ENCODE results near the gene CLEC20A.

Gene CLEC20A

GRCh38 chr1:178498896-178499675 lies 2.3 kb upstream of the CLEC20A start:
- DNase-seq, result no peak

GRCh38 chr1:178497903-178498478 lies 1.2 kb upstream of the CLEC20A start:
- DNase-seq, result no peak

GRCh38 chr1:178495741-178496409 lies 889 bp downstream of the CLEC20A start:
- no peak for DNase-seq

DNA sequence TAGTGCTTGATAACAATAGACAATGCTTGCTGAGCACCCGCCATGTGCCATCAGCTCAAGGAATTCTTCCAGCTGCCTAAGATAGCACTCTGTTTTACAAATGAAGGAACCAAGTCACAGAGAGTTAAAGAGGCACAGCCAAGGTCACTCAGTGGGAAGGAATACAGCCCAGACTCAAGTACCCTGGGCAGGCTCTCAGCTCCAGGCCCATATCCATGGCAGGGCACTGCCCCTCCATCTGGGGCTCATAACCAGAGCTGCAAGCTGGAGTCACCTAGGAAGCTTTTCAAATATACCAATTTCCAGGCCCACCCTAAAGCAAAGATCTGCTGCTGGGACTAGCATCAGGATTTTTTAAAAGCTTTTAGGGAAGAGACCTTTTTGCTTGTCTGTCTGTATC lies 1.6 kb downstream of the CLEC20A start:
- no peak for DNase-seq

DNA sequence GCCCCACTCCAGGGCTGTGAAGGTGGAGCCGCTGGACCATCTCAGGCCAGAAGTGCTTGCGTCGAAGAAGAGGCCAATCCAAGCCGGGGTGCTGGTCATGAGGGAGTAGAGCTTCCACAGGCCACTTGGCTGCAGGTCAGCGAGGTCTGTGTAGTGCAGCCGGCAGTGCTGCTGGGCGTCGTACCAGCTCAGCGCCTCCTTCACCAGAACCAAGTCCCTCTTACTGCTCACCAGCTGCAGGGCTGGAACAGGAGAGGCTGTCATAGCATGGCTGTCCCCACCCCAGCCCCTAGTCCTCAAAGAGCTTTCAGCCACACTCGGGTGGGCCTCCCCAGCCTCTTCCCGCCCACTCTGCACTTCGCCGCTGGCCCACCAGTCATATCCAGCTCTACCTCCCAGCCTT lies 2.2 kb downstream of the CLEC20A start:
- no peak for DNase-seq

- no peak for DNase-seq
Observed at GRCh38 chr1:178493301-178493741, 3.4 kb downstream of the CLEC20A start.

DNA sequence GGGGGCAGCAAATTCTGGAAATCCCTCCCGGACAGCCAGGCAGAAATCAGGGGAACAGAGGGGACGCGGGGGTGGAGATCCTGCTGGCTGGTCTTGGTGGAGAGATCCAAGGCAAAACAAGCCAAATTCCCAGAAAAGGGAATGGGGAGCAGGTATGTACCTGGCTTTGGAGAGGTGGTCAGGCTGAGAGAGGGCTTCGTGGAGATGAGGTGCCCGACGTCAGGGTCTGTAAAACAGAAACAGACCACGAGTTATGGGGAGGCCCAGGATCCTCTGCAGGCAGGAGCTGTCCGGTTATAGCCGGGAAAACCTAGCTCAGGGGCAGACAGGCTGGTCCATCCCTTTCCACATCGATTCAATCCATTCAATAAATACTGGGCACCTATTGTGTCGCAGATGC lies 4.4 kb downstream of the CLEC20A start:
- no peak for DNase-seq

- no peak for DNase-seq
Observed at GRCh38 chr1:178491721-178492120, 5.0 kb downstream of the CLEC20A start.

- no peak for DNase-seq
Observed at GRCh38 chr1:178490967-178491366, 5.8 kb downstream of the CLEC20A start.

- no peak for DNase-seq
Observed at GRCh38 chr1:178490136-178490535, 6.6 kb downstream of the CLEC20A start.

DNA sequence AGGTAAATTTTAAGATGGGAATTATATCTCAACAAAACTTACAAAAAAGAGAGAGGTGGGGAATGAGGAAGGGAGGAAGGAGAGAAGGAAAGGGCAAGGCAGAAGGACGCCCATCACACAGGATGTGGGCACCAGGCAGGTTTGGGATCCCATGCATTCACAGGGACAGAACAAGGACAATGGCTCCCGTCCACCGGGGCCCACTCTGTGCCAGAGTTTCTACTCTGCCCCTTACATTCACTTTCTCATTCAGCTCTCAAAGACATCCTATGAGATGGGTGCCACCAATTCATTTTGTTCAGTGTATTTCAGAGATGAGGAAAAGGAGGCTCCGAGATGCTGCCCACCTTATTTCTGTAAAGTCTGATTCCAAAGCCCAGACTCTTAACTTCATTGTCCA lies 7.4 kb downstream of the CLEC20A start:
- no peak for DNase-seq

DNA sequence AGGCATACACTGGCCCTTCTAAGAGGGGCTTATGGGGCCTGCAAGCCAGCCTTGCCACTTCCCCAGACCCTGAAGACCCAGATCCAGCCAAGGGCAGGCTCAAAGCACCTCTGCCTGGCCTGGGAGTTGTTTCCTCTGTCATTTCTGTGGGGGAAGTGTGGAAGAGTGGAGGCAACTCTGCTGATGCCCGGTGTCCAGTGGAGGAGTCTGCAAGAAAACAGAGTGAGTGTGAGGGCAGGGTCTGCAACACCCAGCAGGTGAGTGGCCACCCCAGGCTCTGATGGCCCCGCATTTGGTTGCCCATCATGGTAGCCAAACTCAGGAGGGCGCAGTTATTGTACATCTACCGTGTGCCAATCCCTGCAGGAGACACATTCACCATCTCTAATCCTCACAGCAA lies 8.4 kb downstream of the CLEC20A start:
- DNase-seq, result no peak

DNA sequence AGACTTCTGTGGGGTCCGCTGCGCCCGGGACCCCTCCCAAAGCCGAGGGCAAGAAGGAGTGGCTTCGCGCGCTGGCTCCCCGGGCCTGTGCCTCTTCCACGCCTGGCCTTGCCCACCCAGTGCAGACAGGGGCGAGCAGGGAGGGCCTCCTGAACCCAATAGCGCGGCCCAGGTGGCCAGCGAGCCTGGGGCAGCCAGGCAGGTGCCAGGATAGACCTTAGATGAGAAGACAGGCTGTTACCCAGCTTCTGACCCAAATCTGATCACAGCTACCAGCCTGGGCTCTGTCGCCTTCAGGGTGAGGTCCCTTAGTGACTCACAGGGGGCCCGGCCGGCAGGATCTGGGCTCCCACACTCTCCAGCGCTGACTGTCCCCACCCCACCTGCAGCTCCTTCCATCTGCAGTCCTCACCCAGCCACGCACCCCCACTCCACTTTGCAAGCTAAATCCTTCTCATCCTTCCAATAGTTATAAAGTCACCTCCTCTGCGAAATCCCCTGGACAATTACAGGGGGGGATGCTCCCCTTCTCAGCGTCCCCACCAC lies 9.6 kb downstream of the CLEC20A start:
- no peak for DNase-seq

DNA sequence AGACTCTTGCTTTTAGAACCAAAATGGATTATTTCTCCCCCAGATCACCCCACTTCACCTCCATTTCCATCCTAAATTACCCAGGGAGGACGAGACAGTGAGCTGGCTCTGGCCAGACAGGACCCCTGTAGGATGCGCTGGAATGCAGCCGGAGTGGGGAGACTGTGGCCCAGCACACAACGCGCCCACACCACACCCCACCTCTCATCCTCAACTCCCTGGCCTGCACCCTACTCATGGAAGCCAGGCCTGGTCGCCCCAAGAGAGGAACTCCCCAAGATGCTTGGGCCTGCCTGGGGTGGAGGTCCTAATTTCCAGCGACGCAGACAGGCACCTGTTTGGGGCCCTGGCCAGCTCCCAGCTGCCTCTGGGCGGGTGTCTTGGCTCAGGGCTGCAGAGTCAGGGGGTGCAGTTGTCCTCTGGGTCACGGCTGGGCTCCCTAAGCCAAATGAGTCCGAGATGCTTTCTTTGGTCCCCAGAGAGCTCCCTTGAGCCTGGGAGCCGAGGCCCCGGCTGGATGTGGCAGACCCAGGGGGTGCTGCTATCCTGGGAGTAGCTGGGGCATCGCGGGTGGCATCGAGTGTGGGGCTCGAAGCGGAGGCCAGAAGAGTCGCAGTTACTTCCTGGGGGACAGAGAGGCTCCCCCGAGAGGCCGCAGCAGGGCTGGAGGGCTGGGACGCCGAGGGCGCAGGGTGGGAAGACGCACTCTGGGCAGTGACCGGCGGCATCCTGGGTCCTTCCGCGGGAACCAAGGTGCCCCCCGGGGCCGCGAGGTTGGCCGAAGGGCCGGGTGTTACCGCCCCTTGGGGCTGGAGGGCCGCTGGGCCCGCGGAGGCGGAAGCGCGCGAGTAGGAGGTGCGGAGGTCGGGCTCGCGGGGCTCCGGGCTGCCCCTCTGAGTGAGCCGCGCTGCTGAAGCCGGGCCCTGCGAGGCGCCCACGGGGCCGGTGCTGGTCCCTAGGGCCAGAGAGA lies 10.4 kb downstream of the CLEC20A start:
- no peak for DNase-seq

DNA sequence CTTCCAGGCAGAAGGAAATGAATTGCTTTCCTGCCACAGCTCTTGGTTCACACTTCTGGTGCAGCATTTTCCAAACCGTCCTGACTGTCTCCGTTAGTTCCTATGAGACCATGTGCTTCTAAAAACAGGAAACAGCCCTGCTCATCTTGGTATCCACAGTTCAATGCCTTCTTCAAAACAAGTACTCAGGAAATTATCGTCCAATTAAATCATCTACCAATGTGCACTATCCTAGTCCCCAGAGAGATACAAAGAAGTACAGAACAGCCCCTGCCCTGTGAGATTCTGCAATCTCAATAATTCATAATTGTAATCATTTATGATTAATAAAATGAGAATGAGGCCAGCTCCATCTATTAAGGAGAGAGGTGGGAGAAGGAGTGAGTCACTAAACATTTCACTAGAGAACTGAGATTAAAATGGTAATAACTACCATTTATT lies 11.2 kb downstream of the CLEC20A start:
- DNase-seq, result no peak

- DNase-seq, result no peak
Observed at GRCh38 chr1:178484698-178485225, 12.0 kb downstream of the CLEC20A start.

- no peak for DNase-seq
Observed at GRCh38 chr1:178483251-178483957, 13.4 kb downstream of the CLEC20A start.

DNA sequence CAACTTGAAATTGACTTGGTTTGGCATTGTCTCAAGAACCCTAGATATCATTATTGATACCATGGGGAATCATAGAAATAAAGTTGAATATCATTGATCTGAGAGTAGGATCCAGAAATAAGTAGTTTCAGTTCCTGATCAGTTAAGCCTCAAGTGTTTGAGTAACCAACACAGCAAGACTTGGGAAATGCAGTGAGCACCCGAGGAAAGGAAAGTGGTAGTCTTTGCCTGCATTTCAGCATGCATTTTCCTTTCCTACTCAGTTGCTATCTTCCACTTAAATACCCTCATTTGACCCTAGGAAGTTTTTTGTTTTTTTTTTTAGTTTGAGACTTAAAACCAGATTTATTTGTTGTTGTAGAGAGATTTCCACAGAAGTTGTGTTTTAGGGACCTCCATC lies 18.9 kb downstream of the CLEC20A start:
- no peak for DNase-seq

GRCh38 chr1:178477373-178477772 lies 19.4 kb downstream of the CLEC20A start:
- no peak for DNase-seq

DNA sequence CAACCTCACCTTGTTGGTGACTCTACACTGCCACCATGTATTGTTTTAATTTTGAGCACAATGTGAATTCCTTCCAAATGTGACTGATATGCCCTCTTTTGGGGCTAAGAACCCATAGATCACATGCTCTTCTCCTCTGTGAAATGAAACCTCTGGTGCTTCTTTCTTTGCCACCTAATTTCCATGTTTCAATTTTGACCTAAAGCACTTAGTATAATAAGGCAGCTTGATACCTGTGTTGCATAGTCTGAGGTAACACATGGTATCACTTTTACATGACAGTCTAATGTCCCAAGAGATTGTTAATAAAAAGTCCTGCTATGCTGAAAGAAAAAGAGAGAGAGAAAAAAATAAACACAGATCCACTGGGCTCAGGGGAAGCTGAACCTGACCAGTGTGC lies 24.2 kb downstream of the CLEC20A start:
- DNase-seq, result no peak

- DNase-seq, result no peak
Observed at GRCh38 chr1:178470411-178470960, 26.3 kb downstream of the CLEC20A start.
